ENCODE results near the gene NUAK2. TPM values are rescaled to one million over a fixed set of nuclear protein-coding genes. Genes with fewer than 3 reads are reported as not detected.
A peak's percentile ranks its signal among the peaks of the same experiment; 100 is the strongest.

Gene NUAK2
- polyA plus RNA-seq, 4 donors: 7.3 to 12.2 (median 10.7) TPM

GRCh38 chr1:205323794-205324193 is 2.2 kb upstream of the NUAK2 start:
- DNase-seq (ENCODE audit: low read depth in 4 of 4, low spot score in 2 of 4): no peak

GRCh38 chr1:205321959-205322283 is 376 bp upstream of the NUAK2 start:
- DNase-seq (ENCODE audit: low read depth in 4 of 4, low spot score in 2 of 4): no peak

- DNase-seq (ENCODE audit: low read depth in 4 of 4, low spot score in 2 of 4): no peak
Observed at GRCh38 chr1:205319081-205320018, 2.2 kb downstream of the NUAK2 start.

GRCh38 chr1:205318231-205318991 is 3.1 kb downstream of the NUAK2 start:
- no peak for DNase-seq (ENCODE audit: low read depth in 4 of 4, low spot score in 2 of 4)

GRCh38 chr1:205317311-205317917 is 4.1 kb downstream of the NUAK2 start:
- DNase-seq (ENCODE audit: low read depth in 4 of 4, low spot score in 2 of 4): peak in 1 of 4 donors; percentile 56

GRCh38 chr1:205316161-205316566 is 5.4 kb downstream of the NUAK2 start:
- no peak for DNase-seq (ENCODE audit: low read depth in 4 of 4, low spot score in 2 of 4)

GRCh38 chr1:205315008-205315618 is 6.4 kb downstream of the NUAK2 start:
- no peak for DNase-seq (ENCODE audit: low read depth in 4 of 4, low spot score in 2 of 4)

GRCh38 chr1:205313563-205314308 is 7.8 kb downstream of the NUAK2 start:
- no peak for DNase-seq (ENCODE audit: low read depth in 4 of 4, low spot score in 2 of 4)

- DNase-seq (ENCODE audit: low read depth in 4 of 4, low spot score in 2 of 4): no peak
Observed at GRCh38 chr1:205312866-205313562, 8.5 kb downstream of the NUAK2 start.

GRCh38 chr1:205310976-205311704 is 10.4 kb downstream of the NUAK2 start:
- no peak for DNase-seq (ENCODE audit: low read depth in 4 of 4, low spot score in 2 of 4)

- DNase-seq (ENCODE audit: low read depth in 4 of 4, low spot score in 2 of 4): no peak
Observed at GRCh38 chr1:205309741-205310140, 11.8 kb downstream of the NUAK2 start.

GRCh38 chr1:205306929-205307566 is 14.5 kb downstream of the NUAK2 start:
- no peak for DNase-seq (ENCODE audit: low read depth in 4 of 4, low spot score in 2 of 4)

- no peak for DNase-seq (ENCODE audit: low read depth in 4 of 4, low spot score in 2 of 4)
Observed at GRCh38 chr1:205304695-205305070, 16.9 kb downstream of the NUAK2 start.

- DNase-seq (ENCODE audit: low read depth in 4 of 4, low spot score in 2 of 4): no peak
Observed at GRCh38 chr1:205304046-205304694, 17.4 kb downstream of the NUAK2 start.

GRCh38 chr1:205303247-205303888 is 18.2 kb downstream of the NUAK2 start:
- no peak for DNase-seq (ENCODE audit: low read depth in 4 of 4, low spot score in 2 of 4)

- no peak for DNase-seq (ENCODE audit: low read depth in 4 of 4, low spot score in 2 of 4)
Observed at GRCh38 chr1:205301842-205302588, 19.5 kb downstream of the NUAK2 start.
